ENCODE results near the gene OXT.
"Not testable (repeated sequence)": the region's sequence is repeated elsewhere in the genome, so short reads cannot be mapped to it uniquely, and the experiment has no call there.

Gene OXT

DNA sequence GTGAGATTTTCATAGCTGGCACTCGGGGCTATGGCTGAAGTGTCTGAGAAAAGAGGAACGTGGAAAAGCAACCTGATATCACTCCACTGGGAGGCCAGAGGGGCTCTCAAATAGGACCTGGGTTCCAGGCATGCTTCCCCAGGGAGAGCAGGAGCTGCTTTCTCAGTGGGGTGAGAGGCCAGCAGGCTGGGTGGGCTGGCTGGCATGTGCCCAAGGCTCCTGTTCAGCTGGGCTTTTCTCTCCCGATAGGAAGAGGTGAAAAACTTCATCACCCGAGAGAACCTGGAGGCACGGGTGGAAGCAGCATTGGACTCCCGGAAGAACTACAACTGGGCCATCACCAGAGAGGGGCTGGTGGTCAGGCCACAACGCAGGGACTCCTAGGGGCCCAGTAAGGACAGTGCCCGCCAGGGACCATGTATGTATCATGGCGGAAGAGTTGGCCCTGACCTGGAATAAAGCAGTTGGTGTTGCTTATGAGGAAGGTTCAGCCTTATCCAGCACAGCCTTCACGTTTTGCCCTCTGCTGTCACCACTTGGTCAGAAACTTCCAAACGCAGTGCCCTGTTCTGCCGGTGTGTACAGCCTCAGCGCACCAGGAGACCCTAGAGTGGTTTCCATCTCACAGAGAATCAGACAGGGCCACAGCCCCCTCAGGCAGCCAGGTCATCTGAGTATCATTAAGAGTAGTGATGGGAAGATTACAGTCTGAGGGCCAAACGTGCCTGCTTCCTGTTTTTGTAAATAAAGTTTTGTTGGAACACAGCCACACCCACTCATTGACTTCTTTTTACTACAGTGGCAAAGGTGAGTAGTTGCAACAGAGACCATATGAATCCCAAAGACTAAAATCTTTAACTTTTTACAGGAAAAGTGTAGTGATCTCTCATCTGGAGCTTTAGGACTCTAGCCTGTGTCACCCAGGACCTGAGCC, 23.7 kb upstream of the OXT start:
- DNase-seq (ENCODE audit: low spot score), result no peak

DNA sequence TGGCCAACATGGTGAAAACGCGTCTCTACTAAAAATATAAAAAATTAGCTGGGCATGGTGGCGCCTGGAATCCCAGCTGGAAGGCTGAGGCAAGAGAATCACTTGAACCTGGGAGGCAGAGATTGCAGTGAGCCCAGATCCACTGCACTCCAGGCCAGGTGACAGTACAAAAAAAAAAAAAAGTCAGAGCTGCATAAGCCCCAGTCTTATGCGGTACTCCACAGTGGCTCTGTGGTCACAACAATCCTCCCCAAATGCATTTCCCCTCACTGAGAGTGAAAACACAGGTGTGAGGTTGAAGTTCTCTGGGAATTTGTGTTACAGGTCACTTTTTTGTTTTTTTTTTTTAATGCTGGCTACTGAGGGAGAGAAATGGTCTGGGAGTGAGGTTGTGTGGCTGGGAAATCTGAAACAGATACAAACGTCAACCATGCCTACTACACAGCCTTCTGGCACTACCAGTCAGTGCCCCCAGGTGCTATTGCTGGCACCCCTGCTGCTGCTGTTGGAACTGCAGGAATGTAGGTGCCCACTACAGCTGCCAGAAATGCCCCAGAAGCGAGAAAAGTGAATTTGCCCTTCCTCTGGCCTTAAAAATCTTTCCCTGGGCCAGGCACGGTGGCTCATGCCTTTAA, 19.9 kb upstream of the OXT start:
- no peak for DNase-seq (ENCODE audit: low spot score)

DNA sequence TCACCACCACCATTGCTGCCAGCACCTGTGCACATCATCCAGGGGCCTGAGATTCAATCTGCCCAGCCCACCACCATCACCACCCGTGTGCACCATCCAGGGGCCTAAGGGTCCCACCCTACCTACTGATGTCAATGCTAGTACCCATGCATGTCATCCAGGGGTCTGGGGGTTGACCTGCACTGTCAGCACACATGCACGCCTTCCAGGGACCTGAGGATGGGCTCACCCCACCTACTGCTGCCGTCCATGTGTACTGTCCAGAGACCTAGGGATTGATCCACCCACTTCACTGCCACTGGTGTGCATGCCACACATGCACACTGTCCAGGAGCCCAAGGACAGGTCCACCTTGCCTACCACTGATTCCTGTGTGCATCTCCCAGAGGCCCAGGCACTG, 11.9 kb upstream of the OXT start:
- DNase-seq (ENCODE audit: low spot score), result no peak

DNA sequence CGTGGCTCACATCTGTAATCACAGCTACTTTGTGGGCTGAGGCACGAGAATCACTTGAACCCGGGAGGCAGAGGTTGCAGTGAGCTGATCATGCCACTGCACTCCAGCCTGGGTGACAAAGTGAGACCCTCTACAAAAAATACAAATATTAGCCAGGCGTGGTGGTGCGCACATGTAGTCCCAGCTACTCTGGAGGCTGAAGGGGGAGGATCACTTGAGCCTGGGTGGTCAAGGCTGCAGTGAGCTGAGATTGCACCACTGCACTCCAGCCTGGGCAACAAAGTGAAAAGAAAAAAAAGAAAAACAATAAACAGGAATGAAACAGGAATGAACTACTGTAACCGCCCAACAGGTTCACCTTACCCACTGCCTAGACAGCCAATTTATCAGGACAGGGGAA, 7.3 kb upstream of the OXT start:
- DNase-seq (ENCODE audit: low spot score), result not testable (repeated sequence)

DNA sequence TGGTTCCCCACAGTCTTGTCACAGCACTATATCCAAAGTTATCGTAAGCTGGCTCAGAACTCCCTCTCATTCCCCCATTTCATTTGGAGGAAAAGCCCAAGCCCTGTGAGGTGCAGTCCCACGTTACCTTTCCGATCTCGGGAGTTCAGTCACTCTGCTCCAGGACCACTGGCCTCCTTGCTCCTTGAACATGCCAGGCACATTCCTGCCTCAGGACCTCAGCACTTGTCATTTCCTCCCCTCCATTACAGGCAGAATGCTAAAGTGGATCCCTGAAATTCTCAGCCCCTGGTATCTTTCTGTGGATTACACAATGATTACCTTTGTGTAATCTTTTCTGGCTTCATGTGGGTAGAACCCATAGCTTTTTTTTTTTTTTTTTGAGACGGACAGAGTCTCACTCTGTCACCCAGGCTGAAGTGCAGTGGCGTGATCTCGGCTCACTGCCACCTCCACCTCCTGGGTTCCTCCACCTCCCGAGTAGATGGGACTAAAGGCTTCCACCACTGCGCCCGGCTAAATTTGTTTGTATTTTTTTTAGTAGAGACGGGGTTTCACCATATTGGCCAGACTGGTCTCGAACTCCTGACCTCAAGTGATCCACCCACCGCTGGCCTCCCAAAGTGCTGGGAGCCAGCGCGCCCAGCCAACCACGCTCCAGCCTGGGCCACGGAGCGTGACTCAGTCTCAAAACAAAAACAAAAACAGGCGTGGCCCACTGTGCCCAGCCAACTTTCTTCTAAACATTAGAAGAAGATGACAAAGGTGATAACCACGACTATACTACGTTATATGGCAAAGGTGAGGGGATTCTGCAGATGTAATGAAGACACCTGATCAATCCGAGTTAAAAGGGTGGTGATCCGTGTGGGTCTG, 4.0 kb upstream of the OXT start:
- no peak for DNase-seq (ENCODE audit: low spot score)

DNA sequence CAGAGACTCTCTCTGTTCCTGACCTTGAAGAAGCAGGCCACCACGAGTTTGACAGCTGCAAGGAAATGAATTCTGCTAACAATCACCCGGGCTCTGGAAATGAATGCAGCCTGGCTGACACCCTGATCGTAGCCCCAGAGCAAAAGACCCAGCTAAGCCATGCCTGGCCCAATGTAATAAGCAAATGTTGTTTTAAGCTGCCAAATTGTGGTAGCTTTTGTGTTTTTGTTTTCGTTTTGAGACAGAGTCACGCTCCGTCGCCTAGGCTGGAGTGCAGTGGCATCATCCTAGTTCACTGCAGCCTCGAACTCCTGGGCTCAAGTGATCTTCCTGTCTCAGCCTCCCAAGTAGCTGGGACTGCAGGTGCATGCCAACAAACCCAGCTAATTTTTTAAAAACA, 3.3 kb upstream of the OXT start:
- no peak for DNase-seq (ENCODE audit: low spot score)

DNA sequence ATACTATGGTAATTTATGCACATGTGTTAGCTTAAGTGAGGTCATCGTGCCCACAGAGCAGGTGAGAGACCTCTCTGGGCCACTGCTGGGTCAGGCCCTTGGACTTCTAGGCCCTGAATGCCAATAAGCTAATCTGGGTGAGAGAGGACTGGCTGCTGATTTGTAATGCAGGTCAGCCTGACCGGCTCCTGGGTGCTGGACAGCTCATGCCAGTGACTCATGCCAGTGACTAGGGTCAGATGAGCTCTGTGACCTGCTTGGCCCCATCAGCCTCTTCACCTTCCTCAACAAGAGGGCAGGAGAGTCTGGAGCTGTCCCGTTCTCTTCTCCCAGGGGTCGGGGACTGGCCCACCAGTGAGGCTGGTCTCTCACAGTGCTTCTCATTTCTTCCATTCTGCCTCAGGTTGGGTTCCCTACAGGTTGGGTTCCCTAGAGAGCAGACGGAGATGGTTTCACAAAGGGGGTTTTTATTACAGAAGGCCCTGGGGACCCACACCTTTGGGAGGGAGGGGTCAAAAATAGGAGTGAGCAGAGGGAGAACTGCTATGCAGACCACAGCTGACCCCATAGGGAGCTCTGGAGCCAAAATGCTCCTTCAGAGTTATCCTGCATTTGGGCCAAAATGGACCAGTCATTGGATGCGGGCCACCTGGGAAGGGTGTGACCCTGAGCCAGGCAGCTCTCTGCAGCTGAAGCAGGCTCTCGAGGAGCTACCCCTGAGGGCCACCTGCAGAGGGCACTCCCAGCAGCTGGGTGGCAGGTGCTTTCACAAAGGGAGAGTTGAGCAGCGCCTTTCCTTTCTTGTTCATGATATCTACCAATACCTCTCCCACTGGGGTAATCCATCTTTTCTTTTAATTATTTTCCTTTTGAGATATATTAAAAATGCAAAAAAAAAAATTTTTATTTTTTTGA, 2.2 kb upstream of the OXT start:
- peak; percentile 60 for DNase-seq (ENCODE audit: low spot score)

DNA sequence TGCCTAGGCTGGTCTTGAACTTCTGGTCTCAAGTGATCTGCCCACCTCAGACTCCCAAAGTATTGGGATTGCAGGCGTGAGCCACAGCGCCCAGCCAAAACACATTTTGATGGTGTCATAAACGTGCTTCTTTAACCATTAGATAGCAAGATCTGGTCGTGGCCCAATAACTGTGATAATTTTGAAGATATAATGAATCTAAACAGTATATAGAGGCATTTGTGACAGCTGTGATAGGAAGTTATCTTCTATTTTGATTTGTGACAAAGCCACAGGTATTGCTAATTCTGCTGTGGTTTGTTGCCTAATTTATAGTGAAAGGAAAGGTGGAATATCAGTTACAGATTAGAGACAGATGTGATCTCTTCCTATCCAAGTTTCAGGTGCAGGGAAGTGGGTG, 695 bp upstream of the OXT start:
- no peak for DNase-seq (ENCODE audit: low spot score)

DNA sequence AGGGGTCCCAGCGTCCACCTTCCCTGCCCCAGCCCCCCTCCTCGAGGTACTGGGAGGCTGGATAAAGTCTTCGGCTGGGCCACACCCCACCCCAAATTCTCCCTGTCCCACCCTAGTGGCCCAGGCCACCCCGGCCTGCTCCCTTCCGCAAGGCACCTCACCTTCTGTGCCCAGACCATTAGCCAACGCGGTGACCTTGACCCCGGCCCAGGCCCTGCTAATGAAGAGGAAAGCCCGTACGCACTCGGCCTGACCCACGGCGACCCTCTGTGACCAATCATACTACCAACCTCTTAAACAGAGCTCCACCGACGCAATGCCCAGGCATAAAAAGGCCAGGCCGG, 182 bp upstream of the OXT start:
- DNase-seq (ENCODE audit: low spot score), result no peak

DNA sequence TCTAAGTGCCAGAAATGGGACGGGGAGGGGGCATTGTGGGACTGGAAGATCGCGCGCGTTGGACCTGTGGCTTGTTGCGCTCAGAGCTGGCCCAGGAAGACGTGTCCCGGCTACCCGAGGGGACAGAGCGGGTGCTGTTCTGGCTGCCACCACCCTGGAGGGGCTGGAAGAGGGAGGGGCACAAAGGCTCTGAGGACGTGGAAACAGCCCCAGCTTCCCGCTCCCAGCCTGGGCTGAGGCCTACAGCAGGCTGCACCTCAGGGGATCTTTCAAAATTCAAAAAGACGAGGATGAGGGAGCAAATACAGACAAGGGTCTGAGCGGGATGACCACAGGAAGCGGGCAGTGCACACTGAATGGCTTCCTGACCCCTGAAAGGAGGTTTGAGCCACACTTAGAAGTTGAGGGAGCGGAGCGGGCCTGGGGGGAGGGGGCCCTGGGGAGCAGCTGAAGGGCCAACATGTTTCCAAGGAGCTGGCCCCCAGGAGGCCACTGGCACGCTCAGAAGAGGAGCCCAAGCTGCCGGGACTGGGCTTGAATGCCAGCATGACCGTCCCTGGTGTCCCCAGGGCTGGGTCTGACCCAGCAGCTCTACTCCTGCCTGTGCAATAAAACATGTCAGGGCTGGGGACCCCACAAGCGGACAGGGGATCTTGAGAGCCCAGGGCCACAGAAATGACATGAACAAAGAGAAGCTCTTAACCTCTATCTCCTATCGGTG, 1.3 kb downstream of the OXT start:
- no peak for DNase-seq (ENCODE audit: low spot score)

DNA sequence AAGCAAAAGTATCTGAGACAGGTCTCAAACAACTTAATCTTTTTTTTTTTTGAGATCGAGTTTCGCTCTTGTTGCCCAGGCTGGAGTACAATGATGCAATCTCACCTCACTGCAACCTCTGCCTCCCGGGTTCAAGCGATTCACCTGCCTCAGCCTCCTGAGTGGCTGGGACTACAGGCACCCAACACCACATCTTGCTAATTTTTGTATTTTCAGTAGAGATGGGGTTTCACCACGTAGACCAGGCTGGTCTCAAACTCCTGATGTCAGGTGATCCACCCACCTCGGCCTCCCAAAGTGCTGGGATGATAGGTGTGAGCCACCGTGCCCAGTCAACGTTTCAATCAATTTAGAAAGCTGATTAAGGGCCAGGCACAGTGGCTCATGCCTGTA, 1.8 kb downstream of the OXT start:
- DNase-seq (ENCODE audit: low spot score), result not testable (repeated sequence)

DNA sequence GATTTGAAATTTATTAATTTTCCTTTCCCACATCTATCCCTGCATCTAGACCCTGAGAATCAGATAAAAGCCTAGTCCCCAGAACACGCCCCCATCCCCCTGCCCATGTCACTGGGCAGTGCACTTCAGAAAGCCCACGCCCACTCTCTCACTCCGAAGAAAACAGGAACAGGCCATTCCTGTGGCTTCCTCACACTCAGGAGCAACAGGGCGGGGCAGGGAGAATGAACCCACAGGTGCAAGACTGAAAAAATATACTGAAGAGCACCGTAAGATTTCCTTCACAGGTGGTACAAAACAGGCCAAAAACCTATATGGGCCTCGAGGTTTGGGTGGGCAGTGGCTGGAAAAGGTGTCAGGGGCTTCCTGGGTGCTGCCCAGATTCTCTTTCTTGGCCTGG, 3.4 kb downstream of the OXT start:
- DNase-seq (ENCODE audit: low spot score), result no peak

DNA sequence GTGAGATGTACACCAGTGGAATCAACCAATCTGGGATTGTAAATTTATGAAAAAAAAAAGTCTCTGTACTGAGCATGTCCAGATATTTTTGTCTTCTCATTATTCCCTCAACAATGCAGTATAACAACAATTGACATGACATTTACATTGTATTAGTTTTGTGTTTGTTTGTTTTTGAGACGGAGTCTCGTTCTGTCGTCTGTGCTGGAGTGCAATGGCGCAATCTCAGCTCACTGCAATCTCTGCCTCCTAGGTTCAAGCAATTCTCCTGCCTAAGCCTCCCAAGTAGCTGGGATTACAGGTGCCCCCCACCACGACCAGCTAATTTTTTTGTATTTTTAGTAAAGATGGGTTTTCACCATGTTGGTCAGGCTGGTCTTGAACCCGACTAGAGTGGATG, 3.9 kb downstream of the OXT start:
- not testable (repeated sequence) for DNase-seq (ENCODE audit: low spot score)

DNA sequence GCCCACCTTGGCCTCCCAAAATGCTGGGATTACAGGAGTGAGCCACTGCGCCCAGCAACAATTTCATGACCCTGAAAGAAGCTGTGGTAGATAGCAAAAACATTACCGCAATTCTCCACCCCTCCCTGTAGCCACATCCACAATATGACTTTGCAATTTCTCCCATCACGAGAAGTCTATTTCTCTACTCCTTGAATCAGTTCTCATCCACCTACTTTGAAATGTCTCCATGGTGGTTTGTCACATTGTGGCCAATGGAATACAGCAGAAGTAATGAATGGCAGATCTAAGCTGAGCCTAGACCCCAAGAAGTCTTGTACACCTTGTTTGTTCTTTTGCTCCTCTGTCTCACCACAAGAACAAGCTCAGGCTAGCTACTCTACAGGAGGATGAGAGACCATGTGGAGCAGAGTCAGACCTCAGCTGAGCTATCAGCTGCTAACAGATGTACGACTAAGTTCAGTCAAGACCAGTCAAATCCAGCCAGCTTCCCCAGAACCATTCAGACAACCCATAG, 6.3 kb downstream of the OXT start:
- DNase-seq (ENCODE audit: low spot score), result no peak

DNA sequence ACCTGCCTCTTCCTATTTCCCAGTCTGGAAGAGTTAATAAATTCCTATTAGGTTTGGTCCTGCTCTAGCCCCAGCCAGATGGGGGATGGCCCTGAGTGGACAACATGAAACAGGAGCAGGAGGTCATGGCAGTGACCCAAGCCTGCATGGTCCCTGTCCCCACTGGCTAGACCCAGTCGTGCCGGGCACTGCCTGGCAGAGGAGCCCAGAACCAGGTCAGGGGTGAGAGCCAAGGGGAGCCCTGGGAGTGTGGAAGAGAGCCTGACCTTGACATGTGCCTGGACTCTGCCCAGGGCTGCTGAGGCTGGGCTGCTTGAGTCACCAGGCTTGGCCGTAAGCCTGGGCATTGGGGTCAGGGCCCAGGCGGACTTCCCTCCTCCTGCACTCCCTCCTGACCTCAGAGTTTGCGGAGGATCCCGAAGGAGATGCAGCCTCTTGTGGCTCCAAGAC, 9.5 kb downstream of the OXT start:
- peak; percentile 92 for DNase-seq (ENCODE audit: low spot score)

DNA sequence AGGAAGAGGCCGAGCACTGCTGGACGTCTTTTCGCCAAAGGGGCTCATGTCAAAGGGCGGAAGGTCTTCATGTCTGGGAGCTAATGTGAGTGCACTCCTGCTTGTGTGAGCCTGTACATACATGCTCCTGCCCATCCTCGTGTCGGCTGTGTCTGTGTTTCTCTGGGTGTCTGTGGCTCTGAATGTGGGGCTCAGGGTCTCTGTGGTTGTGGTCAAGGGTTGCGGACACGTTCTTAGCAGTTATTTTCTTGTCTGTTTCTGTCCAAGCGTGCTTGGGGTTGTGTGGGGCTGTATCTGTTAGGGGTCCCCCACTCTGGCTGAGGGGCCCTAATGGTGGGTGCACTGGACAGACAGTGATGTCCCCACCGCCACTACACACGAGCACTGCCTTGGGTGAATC, 10.2 kb downstream of the OXT start:
- no peak for DNase-seq (ENCODE audit: low spot score)

DNA sequence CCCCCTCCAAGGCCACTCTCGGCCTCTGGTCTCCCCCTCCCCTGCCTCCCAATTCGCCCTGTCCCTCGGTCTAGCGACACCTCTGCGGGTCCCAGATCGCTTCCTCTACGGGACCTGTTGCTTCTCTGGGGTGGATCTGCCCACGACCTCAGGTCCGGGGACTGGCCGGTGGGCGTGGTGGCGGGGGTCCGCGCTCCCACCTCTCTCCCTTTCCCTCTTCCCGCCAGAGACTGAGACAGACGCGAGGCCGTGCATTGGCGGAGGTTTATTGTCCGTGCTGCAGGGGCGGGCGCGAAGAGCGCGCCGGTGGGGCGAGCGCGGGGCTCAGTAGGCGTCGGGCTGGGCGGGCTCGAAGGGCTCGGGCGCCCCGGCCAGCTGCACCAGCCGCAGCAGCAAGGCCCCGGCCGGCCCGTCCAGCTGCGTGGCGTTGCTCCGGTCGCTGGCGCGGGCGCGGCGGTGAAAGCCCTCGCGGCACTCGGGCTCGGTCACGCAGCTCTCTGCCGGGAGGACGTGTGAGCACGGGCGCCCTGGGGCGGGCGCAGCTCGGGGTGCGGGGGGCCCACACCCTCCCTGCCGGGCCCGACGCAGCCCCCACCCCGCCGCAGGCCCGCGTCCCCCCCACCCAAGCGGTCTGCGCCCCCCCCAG, 11.0 kb downstream of the OXT start:
- DNase-seq (ENCODE audit: low spot score), result peak; percentile 64

DNA sequence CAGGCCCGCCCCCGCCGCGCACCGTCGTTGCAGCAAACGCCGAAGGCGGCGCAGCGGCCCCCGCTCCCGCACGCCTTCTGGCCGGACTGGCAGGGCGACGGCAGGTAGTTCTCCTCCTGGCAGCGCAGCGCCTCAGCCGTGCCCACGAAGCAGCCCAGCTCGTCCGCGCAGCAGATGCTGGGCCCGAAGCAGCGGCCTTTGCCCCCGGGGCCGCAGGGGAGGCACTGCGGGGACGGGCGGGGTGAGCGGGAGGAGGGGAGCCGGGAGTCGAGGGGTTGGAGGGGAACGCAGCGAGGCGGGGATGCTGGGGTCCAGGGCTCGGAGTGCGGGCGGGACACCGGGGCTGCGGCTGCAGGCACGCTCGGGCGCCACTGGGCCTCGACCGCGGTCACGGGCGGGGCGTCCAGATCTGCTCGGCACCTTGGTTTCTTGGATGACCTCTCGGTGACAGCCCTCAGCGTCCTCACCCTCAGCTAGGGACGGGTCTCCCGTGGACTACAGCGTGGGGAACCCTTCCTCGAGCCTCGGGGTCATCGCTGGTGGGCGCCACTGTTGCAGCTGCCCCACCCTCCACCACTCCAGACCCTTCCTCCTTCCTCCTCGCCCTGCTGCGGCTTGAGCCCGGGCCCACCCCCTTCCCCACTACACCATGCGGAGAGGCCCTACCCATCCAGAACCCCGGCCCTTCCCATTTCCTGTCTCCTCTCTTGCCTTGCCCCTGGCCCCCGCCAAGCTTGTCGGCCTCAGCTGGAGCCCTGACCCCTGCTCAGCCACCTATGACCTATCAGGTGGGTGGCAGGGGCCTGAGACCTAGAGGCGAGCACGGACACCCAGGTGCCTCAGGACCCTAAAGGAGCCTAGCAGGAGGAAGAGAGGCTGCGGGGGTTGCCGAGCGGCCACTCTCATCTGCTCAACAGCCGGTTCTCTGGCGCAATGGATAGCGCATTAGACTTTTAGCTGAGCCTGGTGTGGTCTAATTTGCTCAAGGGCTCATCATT, 11.8 kb downstream of the OXT start:
- DNase-seq (ENCODE audit: low spot score), result no peak
